ENCODE measurements around the gene CFAP221. TPM values are rescaled to one million over a fixed set of nuclear protein-coding genes. Genes with fewer than 3 reads are reported as not detected.
A peak's percentile ranks its signal among the peaks of the same experiment; 100 is the strongest.

The CFAP221 gene
- total and polyA plus RNA-seq, 2 experiments from 2014 or later: 0.42 to 0.65 TPM

DNA sequence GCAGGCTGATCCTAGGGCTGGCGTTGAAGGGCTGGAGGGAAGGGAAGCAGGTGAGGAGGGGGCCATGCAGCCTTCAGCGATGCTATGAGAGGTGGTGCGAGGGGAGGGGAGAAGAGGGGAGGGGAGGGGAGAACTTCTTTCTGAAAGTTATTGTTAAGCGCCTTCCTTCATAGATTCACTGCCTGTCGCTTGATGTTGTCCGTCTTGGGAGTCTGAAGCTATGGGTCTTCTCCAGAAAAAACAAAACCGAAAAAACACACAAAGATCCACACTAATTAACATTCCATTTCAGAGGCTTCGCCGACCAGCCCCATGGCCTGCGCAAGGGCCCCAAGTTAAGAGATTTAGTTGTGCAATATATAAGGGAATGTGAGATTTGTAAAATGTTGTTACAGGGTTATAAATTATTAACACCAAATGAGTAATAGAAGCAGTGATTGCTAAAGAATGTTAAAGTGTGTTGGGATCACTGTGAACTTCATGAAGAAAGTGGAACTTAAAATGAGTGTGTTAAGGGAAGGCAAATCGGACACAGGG lies 758 bp downstream of the CFAP221 start:
- Histone ChIP-seq H3K4me3 (peak overlapping the region; percentile 94), H3K9me2 (ENCODE audit: insufficient read depth) (no peaks in the 10 kb centered on the region; the same call in 1 of the 2 replicates), H2AFZ (peak overlapping the region; percentile 97), H3K4me2 (peak overlapping the region; percentile 95), H3K27ac (ENCODE audit: low read depth) (no peak overlapping the region), H3K79me2 (replicated peaks; ENCODE audit: insufficient read depth) (no peaks in the 10 kb centered on the region), H3K36me3 (ENCODE audit: insufficient read depth) (no peaks in the 10 kb centered on the region), H3K4me1 (ENCODE audit: insufficient read depth) (peaks cover 11% of the 10 kb centered on the region), H3F3A (replicated peaks; ENCODE audit: low read depth) (0 out of 2 replicates have a peak, but pooled peaks cover 3% of the 10 kb centered on the region), H4K20me1 (replicated peaks; ENCODE audit: insufficient read depth) (no peaks in the 10 kb centered on the region), H3K27me3 (ENCODE audit: insufficient read depth) (peaks cover 15% of the 10 kb centered on the region)
- H3K36me3 Mint-ChIP-seq (ENCODE audit: low read depth): no peaks in the 10 kb centered on the region
- peaks cover 5% of the 10 kb centered on the region for H3K27me3 Mint-ChIP-seq (ENCODE audit: insufficient read depth, low read depth, poor library complexity)
- no peaks in the 10 kb centered on the region for H3K9me3 Mint-ChIP-seq
- peak overlapping the region; percentile 78 for H3K4me3 Mint-ChIP-seq
- no peak overlapping the region for H3K27ac Mint-ChIP-seq
- H3K4me1 Mint-ChIP-seq: peaks cover 10% of the 10 kb centered on the region
- ATAC-seq (peak; percentile 87; the same call in 2 of the 3 replicates), DNase-seq (ENCODE audit: low spot score) (no peak)
- no peak for TF ChIP-seq ZNF331 (CRISPR knock-in tag; IDR thresholded peaks at IDR 0.05; ENCODE audit: low read depth)
- TF ChIP-seq, protein P1, sequence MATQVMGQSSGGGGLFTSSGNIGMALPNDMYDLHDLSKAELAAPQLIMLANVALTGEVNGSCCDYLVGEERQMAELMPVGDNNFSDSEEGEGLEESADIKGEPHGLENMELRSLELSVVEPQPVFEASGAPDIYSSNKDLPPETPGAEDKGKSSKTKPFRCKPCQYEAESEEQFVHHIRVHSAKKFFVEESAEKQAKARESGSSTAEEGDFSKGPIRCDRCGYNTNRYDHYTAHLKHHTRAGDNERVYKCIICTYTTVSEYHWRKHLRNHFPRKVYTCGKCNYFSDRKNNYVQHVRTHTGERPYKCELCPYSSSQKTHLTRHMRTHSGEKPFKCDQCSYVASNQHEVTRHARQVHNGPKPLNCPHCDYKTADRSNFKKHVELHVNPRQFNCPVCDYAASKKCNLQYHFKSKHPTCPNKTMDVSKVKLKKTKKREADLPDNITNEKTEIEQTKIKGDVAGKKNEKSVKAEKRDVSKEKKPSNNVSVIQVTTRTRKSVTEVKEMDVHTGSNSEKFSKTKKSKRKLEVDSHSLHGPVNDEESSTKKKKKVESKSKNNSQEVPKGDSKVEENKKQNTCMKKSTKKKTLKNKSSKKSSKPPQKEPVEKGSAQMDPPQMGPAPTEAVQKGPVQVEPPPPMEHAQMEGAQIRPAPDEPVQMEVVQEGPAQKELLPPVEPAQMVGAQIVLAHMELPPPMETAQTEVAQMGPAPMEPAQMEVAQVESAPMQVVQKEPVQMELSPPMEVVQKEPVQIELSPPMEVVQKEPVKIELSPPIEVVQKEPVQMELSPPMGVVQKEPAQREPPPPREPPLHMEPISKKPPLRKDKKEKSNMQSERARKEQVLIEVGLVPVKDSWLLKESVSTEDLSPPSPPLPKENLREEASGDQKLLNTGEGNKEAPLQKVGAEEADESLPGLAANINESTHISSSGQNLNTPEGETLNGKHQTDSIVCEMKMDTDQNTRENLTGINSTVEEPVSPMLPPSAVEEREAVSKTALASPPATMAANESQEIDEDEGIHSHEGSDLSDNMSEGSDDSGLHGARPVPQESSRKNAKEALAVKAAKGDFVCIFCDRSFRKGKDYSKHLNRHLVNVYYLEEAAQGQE (IDR thresholded peaks at IDR 0.05; ENCODE audit: unreplicated experiment): no peak
- TF ChIP-seq, protein P2, sequence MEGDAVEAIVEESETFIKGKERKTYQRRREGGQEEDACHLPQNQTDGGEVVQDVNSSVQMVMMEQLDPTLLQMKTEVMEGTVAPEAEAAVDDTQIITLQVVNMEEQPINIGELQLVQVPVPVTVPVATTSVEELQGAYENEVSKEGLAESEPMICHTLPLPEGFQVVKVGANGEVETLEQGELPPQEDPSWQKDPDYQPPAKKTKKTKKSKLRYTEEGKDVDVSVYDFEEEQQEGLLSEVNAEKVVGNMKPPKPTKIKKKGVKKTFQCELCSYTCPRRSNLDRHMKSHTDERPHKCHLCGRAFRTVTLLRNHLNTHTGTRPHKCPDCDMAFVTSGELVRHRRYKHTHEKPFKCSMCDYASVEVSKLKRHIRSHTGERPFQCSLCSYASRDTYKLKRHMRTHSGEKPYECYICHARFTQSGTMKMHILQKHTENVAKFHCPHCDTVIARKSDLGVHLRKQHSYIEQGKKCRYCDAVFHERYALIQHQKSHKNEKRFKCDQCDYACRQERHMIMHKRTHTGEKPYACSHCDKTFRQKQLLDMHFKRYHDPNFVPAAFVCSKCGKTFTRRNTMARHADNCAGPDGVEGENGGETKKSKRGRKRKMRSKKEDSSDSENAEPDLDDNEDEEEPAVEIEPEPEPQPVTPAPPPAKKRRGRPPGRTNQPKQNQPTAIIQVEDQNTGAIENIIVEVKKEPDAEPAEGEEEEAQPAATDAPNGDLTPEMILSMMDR (conservative IDR thresholded peaks at IDR 0.05; ENCODE audit: low read depth in 2 of 2): no peak
- TF ChIP-seq, protein P3, sequence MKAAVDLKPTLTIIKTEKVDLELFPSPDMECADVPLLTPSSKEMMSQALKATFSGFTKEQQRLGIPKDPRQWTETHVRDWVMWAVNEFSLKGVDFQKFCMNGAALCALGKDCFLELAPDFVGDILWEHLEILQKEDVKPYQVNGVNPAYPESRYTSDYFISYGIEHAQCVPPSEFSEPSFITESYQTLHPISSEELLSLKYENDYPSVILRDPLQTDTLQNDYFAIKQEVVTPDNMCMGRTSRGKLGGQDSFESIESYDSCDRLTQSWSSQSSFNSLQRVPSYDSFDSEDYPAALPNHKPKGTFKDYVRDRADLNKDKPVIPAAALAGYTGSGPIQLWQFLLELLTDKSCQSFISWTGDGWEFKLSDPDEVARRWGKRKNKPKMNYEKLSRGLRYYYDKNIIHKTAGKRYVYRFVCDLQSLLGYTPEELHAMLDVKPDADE (IDR thresholded peaks at IDR 0.05): no peak
- no peak for TF ChIP-seq EZH2 (IDR thresholded peaks at IDR 0.05; ENCODE audit: low read depth, unreplicated experiment)
- no peak for TF ChIP-seq NANOG (IDR thresholded peaks at IDR 0.05; ENCODE audit: borderline replicate concordance)
- no peak for TF ChIP-seq ZNF114 (CRISPR knock-in tag; IDR thresholded peaks at IDR 0.05)
- TF ChIP-seq, protein P4, sequence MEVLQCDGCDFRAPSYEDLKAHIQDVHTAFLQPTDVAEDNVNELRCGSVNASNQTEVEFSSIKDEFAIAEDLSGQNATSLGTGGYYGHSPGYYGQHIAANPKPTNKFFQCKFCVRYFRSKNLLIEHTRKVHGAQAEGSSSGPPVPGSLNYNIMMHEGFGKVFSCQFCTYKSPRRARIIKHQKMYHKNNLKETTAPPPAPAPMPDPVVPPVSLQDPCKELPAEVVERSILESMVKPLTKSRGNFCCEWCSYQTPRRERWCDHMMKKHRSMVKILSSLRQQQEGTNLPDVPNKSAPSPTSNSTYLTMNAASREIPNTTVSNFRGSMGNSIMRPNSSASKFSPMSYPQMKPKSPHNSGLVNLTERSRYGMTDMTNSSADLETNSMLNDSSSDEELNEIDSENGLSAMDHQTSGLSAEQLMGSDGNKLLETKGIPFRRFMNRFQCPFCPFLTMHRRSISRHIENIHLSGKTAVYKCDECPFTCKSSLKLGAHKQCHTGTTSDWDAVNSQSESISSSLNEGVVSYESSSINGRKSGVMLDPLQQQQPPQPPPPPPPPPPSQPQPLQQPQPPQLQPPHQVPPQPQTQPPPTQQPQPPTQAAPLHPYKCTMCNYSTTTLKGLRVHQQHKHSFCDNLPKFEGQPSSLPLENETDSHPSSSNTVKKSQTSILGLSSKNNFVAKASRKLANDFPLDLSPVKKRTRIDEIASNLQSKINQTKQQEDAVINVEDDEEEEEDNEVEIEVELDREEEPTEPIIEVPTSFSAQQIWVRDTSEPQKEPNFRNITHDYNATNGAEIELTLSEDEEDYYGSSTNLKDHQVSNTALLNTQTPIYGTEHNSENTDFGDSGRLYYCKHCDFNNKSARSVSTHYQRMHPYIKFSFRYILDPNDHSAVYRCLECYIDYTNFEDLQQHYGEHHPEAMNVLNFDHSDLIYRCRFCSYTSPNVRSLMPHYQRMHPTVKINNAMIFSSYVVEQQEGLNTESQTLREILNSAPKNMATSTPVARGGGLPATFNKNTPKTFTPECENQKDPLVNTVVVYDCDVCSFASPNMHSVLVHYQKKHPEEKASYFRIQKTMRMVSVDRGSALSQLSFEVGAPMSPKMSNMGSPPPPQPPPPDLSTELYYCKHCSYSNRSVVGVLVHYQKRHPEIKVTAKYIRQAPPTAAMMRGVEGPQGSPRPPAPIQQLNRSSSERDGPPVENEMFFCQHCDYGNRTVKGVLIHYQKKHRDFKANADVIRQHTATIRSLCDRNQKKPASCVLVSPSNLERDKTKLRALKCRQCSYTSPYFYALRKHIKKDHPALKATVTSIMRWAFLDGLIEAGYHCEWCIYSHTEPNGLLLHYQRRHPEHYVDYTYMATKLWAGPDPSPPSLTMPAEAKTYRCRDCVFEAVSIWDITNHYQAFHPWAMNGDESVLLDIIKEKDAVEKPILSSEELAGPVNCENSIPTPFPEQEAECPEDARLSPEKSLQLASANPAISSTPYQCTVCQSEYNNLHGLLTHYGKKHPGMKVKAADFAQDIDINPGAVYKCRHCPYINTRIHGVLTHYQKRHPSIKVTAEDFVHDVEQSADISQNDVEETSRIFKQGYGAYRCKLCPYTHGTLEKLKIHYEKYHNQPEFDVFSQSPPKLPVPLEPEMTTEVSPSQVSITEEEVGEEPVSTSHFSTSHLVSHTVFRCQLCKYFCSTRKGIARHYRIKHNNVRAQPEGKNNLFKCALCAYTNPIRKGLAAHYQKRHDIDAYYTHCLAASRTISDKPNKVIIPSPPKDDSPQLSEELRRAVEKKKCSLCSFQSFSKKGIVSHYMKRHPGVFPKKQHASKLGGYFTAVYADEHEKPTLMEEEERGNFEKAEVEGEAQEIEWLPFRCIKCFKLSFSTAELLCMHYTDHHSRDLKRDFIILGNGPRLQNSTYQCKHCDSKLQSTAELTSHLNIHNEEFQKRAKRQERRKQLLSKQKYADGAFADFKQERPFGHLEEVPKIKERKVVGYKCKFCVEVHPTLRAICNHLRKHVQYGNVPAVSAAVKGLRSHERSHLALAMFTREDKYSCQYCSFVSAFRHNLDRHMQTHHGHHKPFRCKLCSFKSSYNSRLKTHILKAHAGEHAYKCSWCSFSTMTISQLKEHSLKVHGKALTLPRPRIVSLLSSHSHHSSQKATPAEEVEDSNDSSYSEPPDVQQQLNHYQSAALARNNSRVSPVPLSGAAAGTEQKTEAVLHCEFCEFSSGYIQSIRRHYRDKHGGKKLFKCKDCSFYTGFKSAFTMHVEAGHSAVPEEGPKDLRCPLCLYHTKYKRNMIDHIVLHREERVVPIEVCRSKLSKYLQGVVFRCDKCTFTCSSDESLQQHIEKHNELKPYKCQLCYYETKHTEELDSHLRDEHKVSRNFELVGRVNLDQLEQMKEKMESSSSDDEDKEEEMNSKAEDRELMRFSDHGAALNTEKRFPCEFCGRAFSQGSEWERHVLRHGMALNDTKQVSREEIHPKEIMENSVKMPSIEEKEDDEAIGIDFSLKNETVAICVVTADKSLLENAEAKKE (CRISPR knock-in tag; IDR thresholded peaks at IDR 0.05): no peak
- TF ChIP-seq STAT1 (IDR thresholded peaks at IDR 0.05; ENCODE audit: unreplicated experiment): no peak

All from GM23338 (cell line).